Heart left ventricle (tissue), 16 donors: Measurements from ENCODE around the gene CDK3. TPM values are rescaled to one million over a fixed set of nuclear protein-coding genes. Genes with fewer than 3 reads are reported as not detected.

ENCODE experiments used
- ATAC-seq, 4 donors: fragments of 200-7000 bp; cut with Tn5 transposase; one replicate each; pipeline ENCODE4 v1.9.1; 2020 to 2022; ENCODE audit warnings: moderate library complexity in 4 of 4, mild to moderate bottlenecking in 3 of 4, moderate number of reproducible peaks in 1 of 4
- DNase-seq, 5 donors: peaks; one replicate each; pipeline ENCODE4 v3.0.0-alpha.2; 2020
- H3K27ac ChIP-seq, 12 donors: fragments of 200-600 bp; sonication (generic) in 4 of 12; one replicate each; pipeline versions ENCODE4 v1.5.0 to v1.8.0; 2016 to 2022; ENCODE audit warnings: mild to moderate bottlenecking in 2 of 12
- H3K27me3 ChIP-seq, 9 donors: fragments of 200-600 bp; sonication (generic) in 2 of 9; one replicate each; pipeline versions ENCODE4 v1.5.1 to v1.8.0; 2016 to 2022; ENCODE audit warnings: mild to moderate bottlenecking in 3 of 9
- H3K36me3 ChIP-seq, 9 donors: fragments of 200-600 bp; sonication (generic) in 2 of 9; one replicate each; pipeline versions ENCODE4 v1.5.0 to v1.8.0; 2018 to 2022; ENCODE audit warnings: mild to moderate bottlenecking in 2 of 9
- H3K4me1 ChIP-seq, 12 donors: fragments of 200-600 bp; sonication (generic) in 4 of 12; one replicate each; pipeline versions ENCODE4 v1.5.0 to v1.8.0; 2016 to 2022; ENCODE audit warnings: mild to moderate bottlenecking in 3 of 12
- H3K4me3 ChIP-seq, 12 donors: fragments of 200-600 bp; sonication (generic) in 4 of 12; one replicate each; pipeline versions ENCODE4 v1.5.0 to v1.8.0; 2017 to 2022; ENCODE audit warnings: mild to moderate bottlenecking in 9 of 12, moderate library complexity in 4 of 12
- H3K9me3 ChIP-seq, 12 donors: fragments of 200-600 bp; sonication (generic) in 4 of 12; one replicate each; pipeline versions ENCODE4 v1.5.0 to v1.8.0; 2016 to 2022; ENCODE audit warnings: mild to moderate bottlenecking in 1 of 12
- CTCF ChIP-seq, 12 donors: fragments of 200-600 bp; sonication (generic) in 4 of 12; IDR thresholded peaks; one replicate each; pipeline versions ENCODE4 v1.5.0 to v1.8.0; 2018 to 2022; ENCODE audit warnings: antibody characterized with exemption in 12 of 12, mild to moderate bottlenecking in 5 of 12
- POLR2A ChIP-seq, 2 donors: fragments of 450-650 bp; IDR thresholded peaks; one replicate each; pipeline ENCODE4 v1.6.1; 2017; ENCODE audit warnings: antibody characterized with exemption in 2 of 2, mild to moderate bottlenecking in 2 of 2, moderate library complexity in 2 of 2
- WGBS, 4 donors: extraction: QIAGEN DNeasy Blood & Tissue Kit in 2 of 4; methylation state at CpG; one replicate each; pipeline versions ENCODE4 v1.1.5 to v1.1.7; 2013 to 2018; 5-methylcytosine and 5-hydroxymethylcytosine counted together
- intact Hi-C, 10 donors: fragments of 100-400 bp; cut with DNase I; formaldehyde crosslinking; loops; one replicate each; pipeline versions ENCODE4 v1.11.1 to v1.14.2; 2022
- polyA plus RNA-seq, 2 donors: library from polyadenylated mRNA; stranded (reverse); fragments of 200-250 nt; gene quantifications; one replicate each; pipeline ENCODE4 v1.2.3, GENCODE V29; 2013
- total RNA-seq, 9 donors: library from RNA; depleted of rRNA in 2 of 9; stranded (reverse); fragments of >200 nt in 2 of 9; fragmentation: NEBNext Ultra II Directional in 3 of 9; extraction: Animal tissue kit (Norgen Biotek cat#: 25700) in 3 of 9; gene quantifications; one replicate each; pipeline versions ENCODE4 v1.1.0 to v1.2.4, GENCODE V29; 2016 to 2023
- donor health status: ischemic (EF 13 %, LVEDD 7.1; RV severe dilation, severe dysfunction).
- donor health status: healthy with polysubstance abuse.
- donor health status: DM: no; HTN: yes; CAD: no.
- donor health status: DM: no; HTN: no; CAD: no.
- donor health status: ischemic (EF 25% LVEDD 6.9; RV normal size, moderate dysfunction).
- donor health status: ischemic (EF 25% LVEDD 5.7; RV mildly dilated, moderate dysfunction).
- donor health status: healthy.
- donor health status: DM: yes; HTN: yes; CAD: no.
- donor health status: ischemic (EF 35%, LVEDD 5.7; RV mildly dilated, moderate dysfunction).
- donor health status: nonischemic (EF 11% LVEDD 7.7; RV severe dilation, severe dysfunction).
- donor health status: DM: yes; HTN: yes; CAD: no.
- donor health status: PGD.
- donor health status: ischemic (EF 29% LVEDD 5.4; RV normal size, mild dysfunction).
- donor health status: nonischemic (EF 23%, LVEDD 6.1; RV moderate dilation, normal function).

CDK3 gene
- total and polyA plus RNA-seq, 11 donors, result 0.46 to 3.6 (median 1.6) TPM; not detected in 2

GRCh38 chr17:76027159-76027839 lies 26.6 kb downstream of the CDK3 start, which contains the start of gene EVPL:
Gene EVPL, minus strand, starts transcription at chr17:76027306. Its CDS starts 108 bp downstream, at chr17:76027198.
- 86 to 90% (median 89%) methylated on average over 8 to 24 of the region's 24 CpGs for WGBS, 4 donors
- no peaks in the 10 kb centered on the region for H3K27me3 ChIP-seq
- intact Hi-C loops, result no loop called here
- H3K9me3 ChIP-seq, result no peaks in the 10 kb centered on the region
- ATAC-seq, result peak in 1 of 4 donors; percentile 13
- no peak within 1 kb of the TSS for H3K4me3 ChIP-seq
- peaks cover 0 to 10% (median 5%) of the 10 kb centered on the region in 12 donors for H3K4me1 ChIP-seq
- no peak for DNase-seq
- peak within 1 kb of the TSS in 1 of 12 donors; percentile 57 for H3K27ac ChIP-seq
- TF ChIP-seq POLR2A (IDR thresholded peaks at IDR 0.05) (no peak), CTCF (IDR thresholded peaks at IDR 0.05) (no peak)
- no peaks in the 10 kb centered on the region for H3K36me3 ChIP-seq

GRCh38 chr17:76032073-76032779 lies 31.6 kb downstream of the CDK3 start:
- no peak for TF ChIP-seq POLR2A (IDR thresholded peaks at IDR 0.05)
- no peak for TF ChIP-seq CTCF (IDR thresholded peaks at IDR 0.05)
- 88 to 93% (median 91%) methylated on average over 20 of the region's 20 CpGs for WGBS, 4 donors
- Histone ChIP-seq H3K4me3 (no peak overlapping the region), H3K36me3 (peaks cover 0 to 2% (median 0%) of the 10 kb centered on the region in 9 donors), H3K27ac (peak overlapping the region in 1 of 12 donors; percentile 84), H3K4me1 (peaks cover 0 to 15% (median 5%) of the 10 kb centered on the region in 12 donors), H3K9me3 (no peaks in the 10 kb centered on the region), H3K27me3 (no peaks in the 10 kb centered on the region)
- DNase-seq (no peak), ATAC-seq (no peak)
- intact Hi-C loops, result no loop called here

GRCh38 chr17:76032780-76033108 lies 32.1 kb downstream of the CDK3 start:
- WGBS, 4 donors, result 89 to 97% (median 95%) methylated on average over 5 of the region's 5 CpGs
- Histone ChIP-seq H3K9me3 (no peaks in the 10 kb centered on the region), H3K36me3 (peaks cover 0 to 5% (median 0%) of the 10 kb centered on the region in 9 donors), H3K27ac (peak overlapping the region in 1 of 12 donors; percentile 84), H3K4me1 (peaks cover 0 to 15% (median 5%) of the 10 kb centered on the region in 12 donors), H3K27me3 (no peaks in the 10 kb centered on the region), H3K4me3 (no peak overlapping the region)
- no peak for TF ChIP-seq POLR2A (IDR thresholded peaks at IDR 0.05)
- TF ChIP-seq CTCF (IDR thresholded peaks at IDR 0.05), result no peak
- ATAC-seq (no peak), DNase-seq (no peak)
- intact Hi-C loops, result no loop called here

- Histone ChIP-seq H3K4me1 (peaks cover 0 to 15% (median 5%) of the 10 kb centered on the region in 12 donors), H3K27ac (peak overlapping the region in 1 of 12 donors; percentile 84), H3K36me3 (peaks cover 0 to 9% (median 2%) of the 10 kb centered on the region in 9 donors), H3K4me3 (no peak overlapping the region), H3K9me3 (no peaks in the 10 kb centered on the region), H3K27me3 (no peaks in the 10 kb centered on the region)
- no peak for DNase-seq
- TF ChIP-seq POLR2A (IDR thresholded peaks at IDR 0.05), result no peak
- no peak for TF ChIP-seq CTCF (IDR thresholded peaks at IDR 0.05)
- intact Hi-C loops, result no loop called here
- no peak for ATAC-seq
- 93 to 97% (median 96%) methylated on average over 6 of the region's 6 CpGs for WGBS, 4 donors
Measured at GRCh38 chr17:76033139-76033538, 32.5 kb downstream of the CDK3 start.
